ENCODE data around the gene AGMO. TPM values are rescaled to one million over a fixed set of nuclear protein-coding genes. Genes with fewer than 3 reads are reported as not detected.

The AGMO gene
- total RNA-seq, 1 donor from 2014 or later, result not detected

- intact Hi-C loops (cut with micrococcal nuclease), result no loop called here
- no peaks in the 10 kb centered on the region for H3K4me1 Mint-ChIP-seq (ENCODE audit: low read depth)
- no peaks in the 10 kb centered on the region for H3K27me3 Mint-ChIP-seq (ENCODE audit: low read depth)
- no peak overlapping the region for H3K4me3 Mint-ChIP-seq (ENCODE audit: low read depth)
- H3K27ac Mint-ChIP-seq, result no peak overlapping the region
- H3K36me3 Mint-ChIP-seq (ENCODE audit: low read depth), result no peaks in the 10 kb centered on the region
- no peak for DNase-seq (ENCODE audit: low spot score)
- H3K9me3 Mint-ChIP-seq, result peaks cover 8% of the 10 kb centered on the region
These were observed 364.5 kb downstream of the AGMO start for GRCh38 chr7:15197042-15197977.

- intact Hi-C loops (cut with micrococcal nuclease), result no loop called here
- no peaks in the 10 kb centered on the region for H3K36me3 Mint-ChIP-seq (ENCODE audit: low read depth)
These were observed 383.8 kb downstream of the AGMO start for GRCh38 chr7:15178065-15178464.

DNA sequence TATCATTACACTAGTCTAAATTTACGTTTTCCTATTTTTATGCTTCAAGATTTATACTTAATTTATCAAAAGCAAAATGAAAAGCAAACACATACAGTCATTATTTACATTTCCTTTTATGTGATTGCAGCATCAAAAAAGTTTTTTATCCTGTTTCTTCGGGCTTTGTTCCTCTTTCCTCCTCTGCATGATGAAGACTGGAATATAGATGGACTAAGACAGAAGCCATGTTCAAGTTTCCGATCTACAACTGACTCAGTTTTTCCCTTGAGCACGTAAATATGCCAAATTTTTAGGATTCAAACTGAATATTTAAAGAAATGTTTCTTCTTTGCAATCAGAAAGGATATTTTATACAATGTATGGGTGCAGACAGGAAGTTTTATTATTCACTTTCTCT is 385.7 kb downstream of the AGMO start:
- Mint-ChIP-seq H3K9me3 (peaks cover 6% of the 10 kb centered on the region), H3K27me3 (ENCODE audit: low read depth) (no peaks in the 10 kb centered on the region), H3K27ac (no peak overlapping the region)

More at GRCh38 chr7:15178065-15178464, 383.8 kb downstream of the AGMO start:
- no peak for DNase-seq (ENCODE audit: low spot score)
- Mint-ChIP-seq H3K27ac (no peak overlapping the region), H3K9me3 (peaks cover 10% of the 10 kb centered on the region), H3K4me3 (ENCODE audit: low read depth) (no peak overlapping the region), H3K27me3 (ENCODE audit: low read depth) (no peaks in the 10 kb centered on the region), H3K4me1 (ENCODE audit: low read depth) (no peaks in the 10 kb centered on the region)

GRCh38 chr7:15175152-15175551 is 386.7 kb downstream of the AGMO start:
- peaks cover under 1% of the 10 kb centered on the region for H3K9me3 Mint-ChIP-seq
- intact Hi-C loops (cut with micrococcal nuclease), result no loop called here

More for the DNA sequence above, 385.7 kb downstream of the AGMO start:
- no peak overlapping the region for H3K4me3 Mint-ChIP-seq (ENCODE audit: low read depth)
- intact Hi-C loops (cut with micrococcal nuclease), result no loop called here
- no peak for DNase-seq (ENCODE audit: low spot score)
- H3K4me1 Mint-ChIP-seq (ENCODE audit: low read depth), result no peaks in the 10 kb centered on the region
- H3K36me3 Mint-ChIP-seq (ENCODE audit: low read depth), result no peaks in the 10 kb centered on the region

DNA sequence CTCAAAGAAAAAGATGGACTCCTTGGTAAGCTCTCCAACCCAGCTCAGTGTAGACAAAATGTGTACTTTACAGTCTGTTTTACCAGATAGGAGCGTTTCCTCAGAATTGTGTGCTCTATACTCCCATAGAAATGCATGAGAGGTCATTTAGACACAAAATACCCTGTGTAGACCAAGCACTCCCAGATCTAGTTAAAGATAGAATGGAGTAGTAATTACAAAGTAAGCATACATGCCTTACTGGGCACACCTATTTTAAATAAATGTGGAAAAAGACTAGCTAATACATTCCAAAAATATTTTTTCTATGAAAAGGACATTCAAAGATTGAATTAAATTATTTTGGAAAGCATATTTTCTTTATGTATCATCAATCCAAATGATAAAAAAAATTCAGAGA is 387.3 kb downstream of the AGMO start:
- Mint-ChIP-seq H3K4me3 (ENCODE audit: low read depth) (no peak overlapping the region), H3K36me3 (ENCODE audit: low read depth) (no peaks in the 10 kb centered on the region), H3K9me3 (no peaks in the 10 kb centered on the region), H3K27me3 (ENCODE audit: low read depth) (no peaks in the 10 kb centered on the region), H3K27ac (no peak overlapping the region), H3K4me1 (ENCODE audit: low read depth) (no peaks in the 10 kb centered on the region)
- intact Hi-C loops (cut with micrococcal nuclease), result no loop called here
- no peak for DNase-seq (ENCODE audit: low spot score)

More at GRCh38 chr7:15175152-15175551, 386.7 kb downstream of the AGMO start:
- Mint-ChIP-seq H3K4me3 (ENCODE audit: low read depth) (no peak overlapping the region), H3K36me3 (ENCODE audit: low read depth) (no peaks in the 10 kb centered on the region), H3K27ac (no peak overlapping the region), H3K4me1 (ENCODE audit: low read depth) (no peaks in the 10 kb centered on the region), H3K27me3 (ENCODE audit: low read depth) (no peaks in the 10 kb centered on the region)
- no peak for DNase-seq (ENCODE audit: low spot score)

DNA sequence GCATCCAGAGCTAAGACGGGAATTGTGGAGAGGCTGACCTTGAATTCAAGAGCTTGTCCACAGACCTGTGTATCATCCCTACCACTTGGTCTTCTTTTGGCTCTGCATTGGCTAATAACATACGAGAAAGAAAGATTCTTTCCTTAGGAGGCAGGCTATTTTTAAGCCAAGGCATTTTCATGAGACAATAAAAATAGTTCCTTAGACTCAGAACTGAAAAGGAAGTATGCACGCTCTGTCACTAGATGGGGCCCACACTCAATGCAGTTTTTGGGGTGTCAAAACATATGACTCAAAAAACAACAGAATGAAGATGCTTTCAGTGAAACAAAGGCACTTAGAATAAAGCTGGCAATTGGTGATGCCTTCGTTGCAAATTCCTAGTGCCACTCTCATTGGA is 393.3 kb downstream of the AGMO start:
- Mint-ChIP-seq H3K9me3 (peaks cover 5% of the 10 kb centered on the region), H3K4me3 (ENCODE audit: low read depth) (no peak overlapping the region), H3K27me3 (ENCODE audit: low read depth) (no peaks in the 10 kb centered on the region), H3K4me1 (ENCODE audit: low read depth) (no peaks in the 10 kb centered on the region), H3K27ac (no peak overlapping the region), H3K36me3 (ENCODE audit: low read depth) (no peaks in the 10 kb centered on the region)
- intact Hi-C loops (cut with micrococcal nuclease), result no loop called here
- DNase-seq (ENCODE audit: low spot score), result no peak

DNA sequence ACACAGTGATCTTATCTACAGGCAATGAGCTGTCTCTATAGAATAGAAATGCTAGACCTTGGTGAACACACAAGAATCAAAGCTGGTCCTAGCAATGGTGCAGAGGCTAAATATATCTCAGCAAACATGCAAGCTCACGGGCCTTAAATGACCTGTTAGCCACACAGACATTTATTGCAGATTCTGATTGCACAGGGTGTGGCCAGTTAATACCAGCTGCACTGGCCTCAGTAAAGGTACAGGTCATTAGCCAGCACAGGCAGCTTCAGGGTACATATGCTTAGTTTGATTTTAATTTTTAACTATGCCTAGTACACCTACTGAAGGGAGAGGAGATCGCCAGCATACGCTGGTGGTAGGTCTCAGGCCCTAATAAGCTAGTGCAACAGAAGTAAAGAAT is 393.9 kb downstream of the AGMO start:
- Mint-ChIP-seq H3K4me3 (ENCODE audit: low read depth) (no peak overlapping the region), H3K27ac (no peak overlapping the region), H3K27me3 (ENCODE audit: low read depth) (no peaks in the 10 kb centered on the region), H3K4me1 (ENCODE audit: low read depth) (no peaks in the 10 kb centered on the region), H3K36me3 (ENCODE audit: low read depth) (no peaks in the 10 kb centered on the region), H3K9me3 (peaks cover 5% of the 10 kb centered on the region)
- DNase-seq (ENCODE audit: low spot score), result no peak
- intact Hi-C loops (cut with micrococcal nuclease), result no loop called here

GRCh38 chr7:15166620-15167019 is 395.2 kb downstream of the AGMO start:
- Mint-ChIP-seq H3K27me3 (ENCODE audit: low read depth) (no peaks in the 10 kb centered on the region), H3K27ac (no peak overlapping the region), H3K36me3 (ENCODE audit: low read depth) (no peaks in the 10 kb centered on the region), H3K4me3 (ENCODE audit: low read depth) (no peak overlapping the region), H3K4me1 (ENCODE audit: low read depth) (no peaks in the 10 kb centered on the region), H3K9me3 (peaks cover 5% of the 10 kb centered on the region)
- intact Hi-C loops (cut with micrococcal nuclease), result no loop called here
- no peak for DNase-seq (ENCODE audit: low spot score)

DNA sequence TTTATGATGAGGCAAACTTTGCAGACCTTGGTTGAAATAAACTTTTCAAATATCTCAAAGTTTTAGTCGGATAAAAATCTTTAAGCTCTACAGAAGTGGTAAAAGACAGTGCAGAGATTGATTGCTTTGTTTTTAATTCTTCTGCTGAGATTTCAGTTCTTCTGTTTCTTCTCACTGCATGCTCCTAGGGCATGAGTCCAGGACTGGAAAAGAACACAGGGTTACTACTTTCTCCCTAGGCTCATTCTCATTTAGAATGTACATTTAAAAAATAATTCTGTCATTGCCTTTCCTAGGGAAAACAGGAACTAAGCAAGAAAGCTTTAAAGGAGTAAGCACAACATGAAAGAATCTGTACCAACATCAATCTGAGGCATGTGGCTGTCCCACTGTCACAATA is 402.6 kb downstream of the AGMO start:
- intact Hi-C loops (cut with micrococcal nuclease), result no loop called here
- H3K36me3 Mint-ChIP-seq (ENCODE audit: low read depth), result no peaks in the 10 kb centered on the region
- H3K27ac Mint-ChIP-seq, result no peak overlapping the region
- H3K9me3 Mint-ChIP-seq, result peaks cover 11% of the 10 kb centered on the region
- no peak overlapping the region for H3K4me3 Mint-ChIP-seq (ENCODE audit: low read depth)
- no peaks in the 10 kb centered on the region for H3K27me3 Mint-ChIP-seq (ENCODE audit: low read depth)
- no peak for DNase-seq (ENCODE audit: low spot score)
- no peaks in the 10 kb centered on the region for H3K4me1 Mint-ChIP-seq (ENCODE audit: low read depth)

DNA sequence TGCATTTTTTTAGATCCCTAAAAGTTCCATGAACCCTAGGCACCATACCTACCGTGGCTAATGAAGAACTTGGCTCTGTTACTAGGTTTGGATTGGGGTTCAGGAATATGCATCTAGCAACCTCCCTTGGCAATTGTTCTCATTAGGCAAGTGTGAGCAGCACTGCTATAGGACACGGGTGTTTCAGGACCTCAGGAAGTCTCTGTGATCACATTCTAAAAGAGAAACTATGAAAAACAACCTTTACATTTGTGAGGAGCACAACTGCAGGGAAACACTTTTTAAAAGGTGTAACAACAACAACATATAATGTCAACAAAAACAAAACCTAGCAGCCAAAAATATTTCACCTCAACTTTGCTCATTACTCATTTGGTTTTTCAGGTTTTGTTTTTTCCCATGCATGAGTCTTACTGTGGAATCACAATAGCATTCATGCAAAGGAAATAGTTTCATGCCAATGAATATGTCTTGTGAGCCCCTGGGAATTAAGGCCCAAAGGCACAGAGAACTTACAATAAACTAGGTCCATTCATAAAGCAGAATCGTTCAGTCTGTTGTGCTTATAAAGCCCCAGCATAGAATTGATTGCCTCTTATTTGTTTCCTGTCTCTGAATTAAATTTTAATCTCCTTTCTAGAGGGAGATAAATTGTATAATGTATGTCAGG is 403.5 kb downstream of the AGMO start:
- peaks cover 12% of the 10 kb centered on the region for H3K9me3 Mint-ChIP-seq
- no peak for DNase-seq (ENCODE audit: low spot score)
- no peaks in the 10 kb centered on the region for H3K4me1 Mint-ChIP-seq (ENCODE audit: low read depth)
- H3K4me3 Mint-ChIP-seq (ENCODE audit: low read depth), result no peak overlapping the region
- intact Hi-C loops (cut with micrococcal nuclease), result no loop called here
- no peaks in the 10 kb centered on the region for H3K36me3 Mint-ChIP-seq (ENCODE audit: low read depth)
- no peaks in the 10 kb centered on the region for H3K27me3 Mint-ChIP-seq (ENCODE audit: low read depth)
- H3K27ac Mint-ChIP-seq, result no peak overlapping the region

Other genes starting within 250 kb of the AGMO start
- not detected in 2 replicates for gene MEOX2, start 124.7 kb upstream of the AGMO start, total RNA-seq